Endometrial microvascular endothelial cells (primary cell): Measurements from ENCODE around the gene PARD3. TPM values are rescaled to one million over a fixed set of nuclear protein-coding genes. Genes with fewer than 3 reads are reported as not detected.

Experiments used
- in situ Hi-C: cut with HindIII; loops from 2 replicates; pipeline ENCODE4 v1.10.0; 2017; ENCODE audit warnings: low sequenced_read_pairs, low pct_unique_long_range_greater_than_20kb; ENCODE audit errors: inconsistent ontology term
- total RNA-seq: library from RNA; depleted of rRNA; stranded (reverse); fragments of >200 nt; gene quantifications from one replicate; pipeline ENCODE4 v1.2.3, GENCODE V29; 2015; ENCODE audit errors: inconsistent ontology term

PARD3 gene
- total RNA-seq, 1 donor from 2014 or later = 21.5 TPM

- in situ Hi-C loops = no loop called here
Observed at GRCh38 chr10:34107626-34108516, 707.2 kb downstream of the PARD3 start.

GRCh38 chr10:34106356-34106885 is 708.7 kb downstream of the PARD3 start:
- in situ Hi-C loops = no loop called here

GRCh38 chr10:34104829-34105572 is 710.1 kb downstream of the PARD3 start:
- in situ Hi-C loops = no loop called here

- in situ Hi-C loops = no loop called here
Observed at GRCh38 chr10:34102893-34103506, 712.1 kb downstream of the PARD3 start.

- in situ Hi-C loops = no loop called here
Observed at GRCh38 chr10:34102237-34102673, 712.8 kb downstream of the PARD3 start.

- in situ Hi-C loops = no loop called here
Observed at GRCh38 chr10:34101001-34101400, 714.1 kb downstream of the PARD3 start.

- in situ Hi-C loops = no loop called here
Observed at GRCh38 chr10:34098821-34099567, 716.1 kb downstream of the PARD3 start.

- in situ Hi-C loops = no loop called here
Observed at GRCh38 chr10:34097682-34098081, 717.4 kb downstream of the PARD3 start.

GRCh38 chr10:34094961-34095360 is 720.1 kb downstream of the PARD3 start:
- in situ Hi-C loops = no loop called here

GRCh38 chr10:34094146-34094696 is 720.9 kb downstream of the PARD3 start:
- in situ Hi-C loops = no loop called here

GRCh38 chr10:34092891-34093290 is 722.2 kb downstream of the PARD3 start:
- in situ Hi-C loops = no loop called here

GRCh38 chr10:34091635-34092195 is 723.4 kb downstream of the PARD3 start:
- in situ Hi-C loops = no loop called here

GRCh38 chr10:34089253-34089652 is 725.8 kb downstream of the PARD3 start:
- in situ Hi-C loops = no loop called here

- in situ Hi-C loops = no loop called here
Observed at GRCh38 chr10:34088208-34088794, 726.8 kb downstream of the PARD3 start.

GRCh38 chr10:34087095-34087418 is 728.0 kb downstream of the PARD3 start:
- in situ Hi-C loops = no loop called here

GRCh38 chr10:34083567-34083966 is 731.5 kb downstream of the PARD3 start:
- in situ Hi-C loops = no loop called here

- in situ Hi-C loops = no loop called here
Observed at GRCh38 chr10:34081948-34082347, 733.1 kb downstream of the PARD3 start.

GRCh38 chr10:34081347-34081743 is 733.8 kb downstream of the PARD3 start:
- in situ Hi-C loops = no loop called here
